Suprapubic skin (tissue), 4 donors: ENCODE data around the gene NKPD1. TPM values are rescaled to one million over a fixed set of nuclear protein-coding genes. Genes with fewer than 3 reads are reported as not detected.

Experiments
- DNase-seq, 2 donors: peaks; one replicate each; pipeline ENCODE4 v3.0.0-alpha.2; 2019; ENCODE audit warnings: low spot score in 2 of 2
- H3K27ac ChIP-seq: fragments of 200-600 bp; sonication (generic); one replicate; pipeline ENCODE4 v1.5.1; 2019
- H3K27me3 ChIP-seq: fragments of 200-600 bp; sonication (generic); one replicate; pipeline ENCODE4 v1.5.1; 2019
- H3K36me3 ChIP-seq: fragments of 200-600 bp; sonication (generic); one replicate; pipeline ENCODE4 v1.5.1; 2019
- H3K4me1 ChIP-seq: fragments of 200-600 bp; sonication (generic); one replicate; pipeline ENCODE4 v1.5.1; 2019
- H3K4me3 ChIP-seq: fragments of 200-600 bp; sonication (generic); one replicate; pipeline ENCODE4 v1.5.1; 2019; ENCODE audit warnings: mild to moderate bottlenecking
- H3K9me3 ChIP-seq: fragments of 200-600 bp; sonication (generic); one replicate; pipeline ENCODE4 v1.5.1; 2019
- CTCF ChIP-seq, 2 donors: fragments of 200-600 bp in 1 of 2; fragments of 450-650 bp in 1 of 2; sonication (generic) in 1 of 2; IDR thresholded peaks; one replicate each; pipeline ENCODE4 v1.5.1; 2016 to 2019; ENCODE audit warnings: antibody characterized with exemption in 2 of 2, mild to moderate bottlenecking in 1 of 2, moderate library complexity in 1 of 2
- EP300 ChIP-seq: sonication (generic); formaldehyde crosslinking; IDR thresholded peaks from one replicate; pipeline ENCODE4 v1.6.1; 2017; ENCODE audit warnings: antibody characterized with exemption
- POLR2A ChIP-seq, 2 donors: fragments of 450-650 bp; IDR thresholded peaks; one replicate each; pipeline ENCODE4 v1.6.1; 2017; ENCODE audit warnings: antibody characterized with exemption in 2 of 2, mild to moderate bottlenecking in 2 of 2, moderate library complexity in 2 of 2
- POLR2AphosphoS5 ChIP-seq, 3 donors: sonication (generic); formaldehyde crosslinking; IDR thresholded peaks; one replicate each; pipeline ENCODE4 v1.6.1; 2017; ENCODE audit warnings: antibody characterized with exemption in 3 of 3
- WGBS: methylation state at CpG from one replicate; pipeline ENCODE4 v1.1.5; 2018; 5-methylcytosine and 5-hydroxymethylcytosine counted together
- total RNA-seq, 4 donors: library from RNA; depleted of rRNA; stranded (reverse); fragments of >200 nt; gene quantifications; one replicate each; pipeline ENCODE4 v1.1.0, GENCODE V29; 2016

Gene NKPD1
- total RNA-seq, 4 donors from 2014 or later = 22.4 to 60.4 (median 51.1) TPM

GRCh38 chr19:45179072-45179891 lies 18.5 kb upstream of the NKPD1 start:
- no peak for DNase-seq
- Histone ChIP-seq H3K9me3 (no peaks in the 10 kb centered on the region), H3K36me3 (no peaks in the 10 kb centered on the region), H3K27ac (peak overlapping the region; percentile 92), H3K4me3 (peak overlapping the region; percentile 85), H3K27me3 (no peaks in the 10 kb centered on the region), H3K4me1 (peaks cover 46% of the 10 kb centered on the region)
- 0% methylated on average over 6 of the region's 97 CpGs for WGBS
- TF ChIP-seq POLR2A (IDR thresholded peaks at IDR 0.05) = no peak
- no peak for TF ChIP-seq CTCF (IDR thresholded peaks at IDR 0.05)
- TF ChIP-seq EP300 = no peak
- no peak for TF ChIP-seq POLR2AphosphoS5 (IDR thresholded peaks at IDR 0.05)

- under 1% methylated on average over 27 of the region's 51 CpGs for WGBS
- TF ChIP-seq POLR2A (IDR thresholded peaks at IDR 0.05) (peak in 1 of 2 donors; percentile 71), POLR2AphosphoS5 (IDR thresholded peaks at IDR 0.05) (peak; percentile 25 to 90 (median 79)), EP300 (no peak), CTCF (IDR thresholded peaks at IDR 0.05) (peak in 1 of 2 donors; percentile 36)
- DNase-seq = peak; percentile 100
- Histone ChIP-seq H3K27me3 (no peaks in the 10 kb centered on the region), H3K4me3 (peak within 1 kb of the TSS; percentile 85), H3K4me1 (peaks cover 47% of the 10 kb centered on the region), H3K36me3 (no peaks in the 10 kb centered on the region), H3K27ac (peak within 1 kb of the TSS; percentile 99), H3K9me3 (no peaks in the 10 kb centered on the region)
Measured at GRCh38 chr19:45178262-45179071, 17.7 kb upstream of the NKPD1 start, which contains the start of gene BLOC1S3. BLOC1S3 (plus strand) TSS chr19:45178784; CDS start chr19:45179297, 513 bp downstream.

- Histone ChIP-seq H3K36me3 (no peaks in the 10 kb centered on the region), H3K4me1 (peaks cover 50% of the 10 kb centered on the region), H3K4me3 (peak within 1 kb of the TSS; percentile 85), H3K9me3 (no peaks in the 10 kb centered on the region), H3K27me3 (no peaks in the 10 kb centered on the region), H3K27ac (peak within 1 kb of the TSS; percentile 99)
- under 1% methylated on average over 35 of the region's 36 CpGs for WGBS
- no peak for DNase-seq
- TF ChIP-seq CTCF (IDR thresholded peaks at IDR 0.05) (no peak), POLR2A (IDR thresholded peaks at IDR 0.05) (peak in 1 of 2 donors; percentile 75), EP300 (no peak), POLR2AphosphoS5 (IDR thresholded peaks at IDR 0.05) (peak in 1 of 3 donors; percentile 4)
Measured at GRCh38 chr19:45177817-45178261, 17.1 kb upstream of the NKPD1 start, which contains the start of gene TRAPPC6A. TRAPPC6A (minus strand) TSS chr19:45178237; CDS start chr19:45178218, 19 bp downstream.

- TF ChIP-seq POLR2A (IDR thresholded peaks at IDR 0.05) (no peak), EP300 (no peak), CTCF (IDR thresholded peaks at IDR 0.05) (no peak), POLR2AphosphoS5 (IDR thresholded peaks at IDR 0.05) (no peak)
- H3K4me1 ChIP-seq = peaks cover 55% of the 10 kb centered on the region
Measured at GRCh38 chr19:45175515-45176345, 14.9 kb upstream of the NKPD1 start.

More at GRCh38 chr19:45175515-45176345, 14.9 kb upstream of the NKPD1 start:
- H3K9me3 ChIP-seq = no peaks in the 10 kb centered on the region
- H3K4me3 ChIP-seq = no peak overlapping the region
- no peak for DNase-seq
- H3K27ac ChIP-seq = no peak overlapping the region
- no peaks in the 10 kb centered on the region for H3K27me3 ChIP-seq
- no peaks in the 10 kb centered on the region for H3K36me3 ChIP-seq
- WGBS = 61% methylated on average over 10 of the region's 10 CpGs
